BLaER1 treated with 17β-estradiol and CSF1 and Interleukin-3, amounts not matched to agents 10 nM and 100 nM (cell line): Measurements from ENCODE around the gene DIAPH3.

Source experiments
- H3K27ac ChIP-seq, 11 experiments: shearing (Covaris generic); formaldehyde crosslinking; 2 replicates each; pipeline ENCODE4 v1.8.1; 2022
- H3K27me3 ChIP-seq, 11 experiments: shearing (Covaris generic); formaldehyde crosslinking; 2 replicates each; pipeline ENCODE4 v1.8.1; 2022
- H3K36me3 ChIP-seq, 11 experiments: shearing (Covaris generic); formaldehyde crosslinking; 2 replicates each; pipeline ENCODE4 v1.8.1; 2022
- H3K4me1 ChIP-seq, 10 experiments: shearing (Covaris generic); formaldehyde crosslinking; 2 replicates each; pipeline ENCODE4 v1.8.1; 2022
- H3K4me2 ChIP-seq, 11 experiments: shearing (Covaris generic); formaldehyde crosslinking; 2 replicates each; pipeline ENCODE4 v1.8.1; 2022
- H3K4me3 ChIP-seq, 10 experiments: shearing (Covaris generic); formaldehyde crosslinking; 2 replicates each; pipeline ENCODE4 v1.8.1; 2022
- H3K9ac ChIP-seq, 11 experiments: shearing (Covaris generic); formaldehyde crosslinking; 2 replicates each; pipeline ENCODE4 v1.8.1; 2022
- H3K9me3 ChIP-seq, 11 experiments: shearing (Covaris generic); formaldehyde crosslinking; replicated peaks in 1 of 11; 2 replicates each; pipeline ENCODE4 v1.8.1; 2022
- H4K20me1 ChIP-seq, 11 experiments: shearing (Covaris generic); formaldehyde crosslinking; 2 replicates each; pipeline ENCODE4 v1.8.1; 2022
- Cebpa-rat ChIP-seq, 11 experiments: shearing (Covaris generic); IDR thresholded peaks; 2 replicates each; pipeline ENCODE4 v1.8.1; 2022

DIAPH3 gene

DNA sequence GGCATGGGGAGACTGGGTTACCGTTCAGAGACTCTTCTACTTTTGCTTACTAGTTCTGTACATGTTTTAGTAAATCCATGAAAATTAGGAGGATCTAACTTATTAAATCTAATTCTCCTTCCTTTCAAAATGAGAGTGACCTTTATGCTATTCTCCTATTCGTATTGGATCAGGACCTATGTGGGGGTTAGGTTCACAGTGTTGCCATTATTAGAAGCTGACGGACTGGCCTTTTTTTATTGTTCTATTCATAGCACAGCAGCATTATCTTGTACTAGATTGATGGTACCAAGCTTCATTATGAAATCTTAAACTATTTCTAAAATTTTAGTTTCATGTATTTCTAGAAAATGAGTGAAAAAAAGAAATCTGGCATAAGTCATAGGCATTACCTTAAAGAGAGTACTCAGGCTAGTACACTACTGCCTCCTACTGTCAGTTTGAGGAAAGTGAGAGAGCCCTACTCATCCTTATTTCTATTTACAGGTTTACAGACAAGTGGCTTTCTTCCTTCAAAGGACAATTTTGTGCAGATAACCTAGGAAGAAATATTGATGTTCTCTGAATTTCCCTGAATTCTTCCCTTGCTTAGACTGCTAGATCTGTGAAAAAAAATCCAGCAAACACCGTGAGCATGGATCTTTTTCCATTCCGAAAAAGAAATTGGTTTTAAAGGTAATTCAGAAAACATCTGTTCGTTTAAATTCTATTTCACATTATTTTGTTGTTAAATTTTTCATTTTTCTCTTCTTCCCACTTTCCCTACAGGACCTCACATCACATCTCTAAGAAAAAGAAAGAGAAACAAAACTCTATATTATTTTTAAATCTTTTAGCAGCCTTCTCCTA is 485.5 kb downstream of the DIAPH3 start:
- Histone ChIP-seq H4K20me1 (no peaks in the 10 kb centered on the region; a peak in 1 of 22 replicates), H3K4me1 (peaks cover 17 to 28% (median 23%) of the 10 kb centered on the region in 10 experiments), H3K4me2 (peak overlapping the region in 2 of 11 experiments; percentile 15; a peak in 1 of 22 replicates), H3K27me3 (peaks cover 0 to 8% (median 0%) of the 10 kb centered on the region in 11 experiments; a peak in 1 of 22 replicates), H3K36me3 (no peaks in the 10 kb centered on the region), H3K27ac (no peak overlapping the region), H3K9ac (no peak overlapping the region), H3K9me3 (peaks cover 0 to 4% (median 0%) of the 10 kb centered on the region in 11 experiments; a peak in 1 of 22 replicates), H3K4me3 (no peak overlapping the region)
- TF ChIP-seq Cebpa-rat (IDR thresholded peaks at IDR 0.05): no peak

GRCh38 chr13:59677430-59677829 is 486.3 kb downstream of the DIAPH3 start:
- no peak for TF ChIP-seq Cebpa-rat (IDR thresholded peaks at IDR 0.05)
- Histone ChIP-seq H3K4me1 (peaks cover 21 to 35% (median 30%) of the 10 kb centered on the region in 10 experiments), H3K4me2 (no peak overlapping the region), H4K20me1 (no peaks in the 10 kb centered on the region; a peak in 1 of 22 replicates), H3K9me3 (peaks cover 0 to 4% (median 0%) of the 10 kb centered on the region in 11 experiments; a peak in 1 of 22 replicates), H3K36me3 (no peaks in the 10 kb centered on the region), H3K27me3 (peaks cover 0 to 8% (median 0%) of the 10 kb centered on the region in 11 experiments; a peak in 1 of 22 replicates), H3K9ac (no peak overlapping the region), H3K4me3 (no peak overlapping the region), H3K27ac (no peak overlapping the region)

- no peak overlapping the region for H3K9ac ChIP-seq
- no peaks in the 10 kb centered on the region for H3K36me3 ChIP-seq
- no peak overlapping the region for H3K4me3 ChIP-seq
- H3K4me1 ChIP-seq: peaks cover 39 to 62% (median 54%) of the 10 kb centered on the region in 10 experiments
- H4K20me1 ChIP-seq: no peaks in the 10 kb centered on the region
- TF ChIP-seq Cebpa-rat (IDR thresholded peaks at IDR 0.05): no peak
- peak overlapping the region in 3 of 11 experiments; percentile 30 to 86 (median 74); a peak in 3 of 22 replicates for H3K27ac ChIP-seq
- H3K9me3 ChIP-seq: peaks cover 0 to 17% (median 8%) of the 10 kb centered on the region in 11 experiments; a peak in 7 of 22 replicates
- H3K27me3 ChIP-seq: peaks cover 0 to 8% (median 0%) of the 10 kb centered on the region in 11 experiments; a peak in 1 of 22 replicates
- H3K4me2 ChIP-seq: peak overlapping the region; percentile 71 to 94 (median 83)
These were observed 489.1 kb downstream of the DIAPH3 start for GRCh38 chr13:59674616-59675015.

DNA sequence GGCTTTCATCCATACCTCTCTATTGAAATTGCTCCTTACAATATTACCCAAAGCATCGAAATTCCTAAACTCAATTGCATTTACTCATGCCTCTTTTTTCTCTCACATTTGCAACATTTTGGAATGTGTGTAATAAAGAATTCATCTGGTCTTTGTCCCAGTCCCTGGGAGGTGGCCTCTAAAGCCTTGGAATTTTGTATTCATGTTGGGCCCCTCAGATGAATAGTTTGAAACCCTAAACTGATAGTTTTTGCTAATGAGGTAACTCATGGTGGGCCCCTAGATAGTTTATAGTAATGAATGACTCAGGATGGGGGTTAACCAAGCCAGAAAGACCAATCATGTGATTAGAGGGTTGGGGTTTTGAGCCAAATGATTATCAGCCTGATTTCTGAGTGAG is 490.4 kb downstream of the DIAPH3 start:
- Histone ChIP-seq H3K4me3 (peak overlapping the region in 2 of 10 experiments; percentile 11 to 44; a peak in 3 of 20 replicates), H3K27me3 (peaks cover 0 to 8% (median 0%) of the 10 kb centered on the region in 11 experiments; a peak in 1 of 22 replicates), H4K20me1 (no peaks in the 10 kb centered on the region), H3K4me2 (peak overlapping the region; percentile 71 to 94 (median 83)), H3K36me3 (no peaks in the 10 kb centered on the region), H3K9ac (peak overlapping the region in 2 of 11 experiments; percentile 23 to 48; a peak in 4 of 22 replicates), H3K4me1 (peaks cover 39 to 62% (median 55%) of the 10 kb centered on the region in 10 experiments), H3K9me3 (peaks cover 0 to 28% (median 16%) of the 10 kb centered on the region in 11 experiments; a peak in 11 of 22 replicates), H3K27ac (peak overlapping the region in 7 of 11 experiments; percentile 49 to 86 (median 74); a peak in 12 of 22 replicates)
- no peak for TF ChIP-seq Cebpa-rat (IDR thresholded peaks at IDR 0.05)

DNA sequence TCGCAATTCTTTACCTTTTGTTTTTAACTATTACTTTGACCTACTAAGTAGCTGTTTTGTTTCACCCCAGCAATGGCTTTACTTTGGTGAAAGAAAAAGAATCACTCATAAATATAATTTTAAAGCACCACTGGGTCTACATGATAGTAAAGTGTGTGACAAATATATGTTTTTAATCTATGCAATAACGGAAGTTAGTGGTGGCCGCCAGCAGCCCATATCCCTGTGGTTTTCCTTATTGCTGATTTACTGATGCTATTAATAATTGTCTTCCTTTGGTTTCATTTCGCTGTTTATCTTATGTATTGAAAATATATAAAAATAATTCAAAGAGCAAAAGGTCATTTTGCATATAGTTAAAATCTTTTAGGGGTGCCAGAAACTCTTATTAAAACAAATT is 491.3 kb downstream of the DIAPH3 start:
- peak overlapping the region; percentile 49 to 86 (median 74); a peak in 20 of 22 replicates for H3K27ac ChIP-seq
- no peaks in the 10 kb centered on the region for H3K36me3 ChIP-seq
- peak overlapping the region; percentile 71 to 94 (median 83) for H3K4me2 ChIP-seq
- H3K27me3 ChIP-seq: peaks cover 0 to 8% (median 0%) of the 10 kb centered on the region in 11 experiments; a peak in 1 of 22 replicates
- TF ChIP-seq Cebpa-rat (IDR thresholded peaks at IDR 0.05): no peak; a peak in 1 of 22 replicates
- H4K20me1 ChIP-seq: no peaks in the 10 kb centered on the region
- H3K4me1 ChIP-seq: peaks cover 39 to 61% (median 54%) of the 10 kb centered on the region in 10 experiments
- H3K9ac ChIP-seq: peak overlapping the region in 10 of 11 experiments; percentile 3 to 67 (median 52); a peak in 14 of 22 replicates
- peaks cover 0 to 33% (median 19%) of the 10 kb centered on the region in 11 experiments; a peak in 11 of 22 replicates for H3K9me3 ChIP-seq
- H3K4me3 ChIP-seq: peak overlapping the region; percentile 2 to 45 (median 37); a peak in 14 of 20 replicates

DNA sequence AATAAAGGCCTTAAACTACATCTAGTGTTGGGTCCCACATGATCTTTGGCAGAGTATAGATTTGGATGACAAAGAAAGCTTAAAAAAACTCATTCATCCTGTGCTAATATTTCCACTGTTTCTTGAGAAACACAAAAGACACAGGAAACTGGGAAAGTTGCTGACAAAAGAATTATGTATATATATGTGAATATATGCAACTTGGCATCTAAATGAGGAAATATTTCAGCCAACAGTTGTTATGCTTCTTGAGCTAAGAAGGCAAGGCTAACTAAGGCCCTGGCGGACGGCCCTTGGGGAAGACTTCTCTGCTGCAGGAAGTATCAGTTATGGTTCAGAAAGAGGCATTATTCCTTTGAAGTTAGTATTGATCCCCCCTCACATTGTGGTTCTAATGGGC is 491.8 kb downstream of the DIAPH3 start:
- H3K27ac ChIP-seq: peak overlapping the region; percentile 49 to 86 (median 74); a peak in 20 of 22 replicates
- H3K36me3 ChIP-seq: no peaks in the 10 kb centered on the region; a peak in 1 of 22 replicates
- TF ChIP-seq Cebpa-rat (IDR thresholded peaks at IDR 0.05): peak in 1 of 11 experiments; percentile 33; a peak in 1 of 22 replicates
- H4K20me1 ChIP-seq: no peaks in the 10 kb centered on the region
- H3K27me3 ChIP-seq: peaks cover 0 to 8% (median 0%) of the 10 kb centered on the region in 11 experiments; a peak in 1 of 22 replicates
- peak overlapping the region; percentile 71 to 94 (median 83) for H3K4me2 ChIP-seq
- H3K4me1 ChIP-seq: peaks cover 42 to 67% (median 57%) of the 10 kb centered on the region in 10 experiments
- H3K4me3 ChIP-seq: peak overlapping the region in 9 of 10 experiments; percentile 2 to 45 (median 40); a peak in 12 of 20 replicates
- H3K9ac ChIP-seq: peak overlapping the region in 9 of 11 experiments; percentile 3 to 67 (median 56); a peak in 15 of 22 replicates
- H3K9me3 ChIP-seq: peaks cover 0 to 35% (median 19%) of the 10 kb centered on the region in 11 experiments; a peak in 11 of 22 replicates

- no peak for TF ChIP-seq Cebpa-rat (IDR thresholded peaks at IDR 0.05)
- H3K9me3 ChIP-seq: peaks cover 0 to 50% (median 29%) of the 10 kb centered on the region in 11 experiments; a peak in 16 of 22 replicates
- H3K36me3 ChIP-seq: peaks cover 0 to 16% (median 6%) of the 10 kb centered on the region in 11 experiments; a peak in 10 of 22 replicates
- no peaks in the 10 kb centered on the region for H4K20me1 ChIP-seq
- no peak overlapping the region; a peak in 1 of 20 replicates for H3K4me3 ChIP-seq
- peak overlapping the region in 8 of 11 experiments; percentile 2 to 64 (median 34); a peak in 12 of 22 replicates for H3K27ac ChIP-seq
- peak overlapping the region in 1 of 11 experiments; percentile 10; a peak in 2 of 22 replicates for H3K9ac ChIP-seq
- H3K4me1 ChIP-seq: peaks cover 18 to 54% (median 29%) of the 10 kb centered on the region in 10 experiments
- no peaks in the 10 kb centered on the region for H3K27me3 ChIP-seq
- H3K4me2 ChIP-seq: peak overlapping the region; percentile 22 to 77 (median 39); a peak in 19 of 22 replicates
These were observed 497.2 kb downstream of the DIAPH3 start for GRCh38 chr13:59666504-59666903.

GRCh38 chr13:59665732-59666131 is 498.0 kb downstream of the DIAPH3 start:
- Histone ChIP-seq H3K4me1 (peaks cover 10 to 46% (median 21%) of the 10 kb centered on the region in 10 experiments), H3K4me3 (no peak overlapping the region), H3K27me3 (no peaks in the 10 kb centered on the region), H3K9me3 (peaks cover 0 to 48% (median 28%) of the 10 kb centered on the region in 11 experiments; a peak in 16 of 22 replicates), H3K36me3 (peaks cover 0 to 16% (median 6%) of the 10 kb centered on the region in 11 experiments; a peak in 10 of 22 replicates), H4K20me1 (no peaks in the 10 kb centered on the region), H3K4me2 (peak overlapping the region in 7 of 11 experiments; percentile 37 to 77 (median 57); a peak in 12 of 22 replicates), H3K27ac (peak overlapping the region in 4 of 11 experiments; percentile 18 to 64 (median 52); a peak in 5 of 22 replicates), H3K9ac (no peak overlapping the region)
- TF ChIP-seq Cebpa-rat (IDR thresholded peaks at IDR 0.05): no peak
